ENCODE results near the gene SMARCC2.

SMARCC2 gene

GRCh38 chr12:56189099-56189917 lies at the start of gene SMARCC2:
Gene SMARCC2 (minus strand): TSS chr12:56189483. CDS start chr12:56189461, 22 bp downstream.
- peak; percentile 90 for DNase-seq

GRCh38 chr12:56237552-56237951 lies 48.3 kb upstream of the SMARCC2 start:
- no peak for DNase-seq

- no peak for DNase-seq
Observed at GRCh38 chr12:56236985-56237384, 47.7 kb upstream of the SMARCC2 start.

GRCh38 chr12:56236091-56236490 lies 46.8 kb upstream of the SMARCC2 start:
- no peak for DNase-seq

GRCh38 chr12:56234746-56235436 lies 45.6 kb upstream of the SMARCC2 start:
- DNase-seq: no peak

- no peak for DNase-seq
Observed at GRCh38 chr12:56231184-56231582, 41.9 kb upstream of the SMARCC2 start.

- no peak for DNase-seq
Observed at GRCh38 chr12:56230432-56231183, 41.3 kb upstream of the SMARCC2 start.

- no peak for DNase-seq
Observed at GRCh38 chr12:56229916-56230431, 40.7 kb upstream of the SMARCC2 start, which contains the start of gene SLC39A5. Gene SLC39A5 (plus strand): TSS chr12:56230051. CDS start chr12:56231275, 1,224 bp downstream.

- DNase-seq: no peak
Observed at GRCh38 chr12:56229082-56229481, 39.8 kb upstream of the SMARCC2 start.

- DNase-seq: no peak
Observed at GRCh38 chr12:56224954-56225353, 35.7 kb upstream of the SMARCC2 start.

GRCh38 chr12:56224102-56224701 lies 34.9 kb upstream of the SMARCC2 start, which contains the start of gene NABP2:
Gene NABP2 (plus strand): TSS chr12:56224342. CDS start chr12:56224857, 515 bp downstream.
- DNase-seq: peak; percentile 94

GRCh38 chr12:56223571-56224101 lies 34.4 kb upstream of the SMARCC2 start:
- no peak for DNase-seq

- no peak for DNase-seq
Observed at GRCh38 chr12:56222531-56222895, 33.2 kb upstream of the SMARCC2 start.

GRCh38 chr12:56221757-56222530 lies 32.7 kb upstream of the SMARCC2 start, which contains the start of gene RNF41:
Gene RNF41 (minus strand): TSS chr12:56221922. CDS start chr12:56214047, 7,875 bp downstream.
- DNase-seq: peak; percentile 93

- no peak for DNase-seq
Observed at GRCh38 chr12:56221232-56221756, 32.0 kb upstream of the SMARCC2 start.

GRCh38 chr12:56220611-56221231 lies 31.4 kb upstream of the SMARCC2 start:
- DNase-seq: peak; percentile 8

GRCh38 chr12:56219840-56220239 lies 30.6 kb upstream of the SMARCC2 start:
- no peak for DNase-seq

GRCh38 chr12:56216461-56216860 lies 27.2 kb upstream of the SMARCC2 start:
- DNase-seq: no peak

- no peak for DNase-seq
Observed at GRCh38 chr12:56213878-56214277, 24.6 kb upstream of the SMARCC2 start.

GRCh38 chr12:56212361-56212760 lies 23.1 kb upstream of the SMARCC2 start:
- no peak for DNase-seq

- DNase-seq: no peak
Observed at GRCh38 chr12:56208006-56208405, 18.7 kb upstream of the SMARCC2 start.
